Measurements from ENCODE around the gene BCAS3. TPM values are rescaled to one million over a fixed set of nuclear protein-coding genes. Genes with fewer than 3 reads are reported as not detected.
A peak's percentile ranks its signal among the peaks of the same experiment; 100 is the strongest.
"Not testable (repeated sequence)": the region's sequence is repeated elsewhere in the genome, so short reads cannot be mapped to it uniquely, and the experiment has no call there.

Gene BCAS3
- total RNA-seq, 1 experiment from 2014 or later: 9.3 TPM

- DNase-seq (ENCODE audit: low read depth): peak; percentile 58
Measured at GRCh38 chr17:61002316-61002736, 324.7 kb downstream of the BCAS3 start.

- DNase-seq (ENCODE audit: low read depth): no peak
Measured at GRCh38 chr17:61005358-61005757, 327.7 kb downstream of the BCAS3 start.

GRCh38 chr17:61005958-61006357 is 328.3 kb downstream of the BCAS3 start:
- DNase-seq (ENCODE audit: low read depth): not testable (repeated sequence)

GRCh38 chr17:61007980-61008379 is 330.3 kb downstream of the BCAS3 start:
- DNase-seq (ENCODE audit: low read depth): no peak

- DNase-seq (ENCODE audit: low read depth): peak; percentile 1
Measured at GRCh38 chr17:61009663-61010062, 332.0 kb downstream of the BCAS3 start.

- no peak for DNase-seq (ENCODE audit: low read depth)
Measured at GRCh38 chr17:61010661-61011170, 333.1 kb downstream of the BCAS3 start.

GRCh38 chr17:61011251-61011650 is 333.6 kb downstream of the BCAS3 start:
- no peak for DNase-seq (ENCODE audit: low read depth)

- DNase-seq (ENCODE audit: low read depth): no peak
Measured at GRCh38 chr17:61015966-61016365, 338.3 kb downstream of the BCAS3 start.

- DNase-seq (ENCODE audit: low read depth): no peak
Measured at GRCh38 chr17:61017317-61018006, 339.8 kb downstream of the BCAS3 start.

- no peak for DNase-seq (ENCODE audit: low read depth)
Measured at GRCh38 chr17:61018938-61019337, 341.3 kb downstream of the BCAS3 start.

GRCh38 chr17:61023996-61024395 is 346.3 kb downstream of the BCAS3 start:
- no peak for DNase-seq (ENCODE audit: low read depth)

GRCh38 chr17:61026818-61027217 is 349.2 kb downstream of the BCAS3 start:
- DNase-seq (ENCODE audit: low read depth): no peak

GRCh38 chr17:61029181-61029580 is 351.5 kb downstream of the BCAS3 start:
- no peak for DNase-seq (ENCODE audit: low read depth)

- DNase-seq (ENCODE audit: low read depth): no peak
Measured at GRCh38 chr17:61040666-61041065, 363.0 kb downstream of the BCAS3 start.

GRCh38 chr17:61042348-61042747 is 364.7 kb downstream of the BCAS3 start:
- DNase-seq (ENCODE audit: low read depth): not testable (repeated sequence)

- DNase-seq (ENCODE audit: low read depth): no peak
Measured at GRCh38 chr17:61047515-61047914, 369.9 kb downstream of the BCAS3 start.

- DNase-seq (ENCODE audit: low read depth): no peak
Measured at GRCh38 chr17:61048376-61049106, 370.9 kb downstream of the BCAS3 start.

GRCh38 chr17:61053469-61053868 is 375.8 kb downstream of the BCAS3 start:
- DNase-seq (ENCODE audit: low read depth): no peak

- no peak for DNase-seq (ENCODE audit: low read depth)
Measured at GRCh38 chr17:61054436-61054835, 376.8 kb downstream of the BCAS3 start.

GRCh38 chr17:61057257-61057656 is 379.6 kb downstream of the BCAS3 start:
- DNase-seq (ENCODE audit: low read depth): no peak

- DNase-seq (ENCODE audit: low read depth): no peak
Measured at GRCh38 chr17:61058066-61058465, 380.4 kb downstream of the BCAS3 start.

- DNase-seq (ENCODE audit: low read depth): no peak
Measured at GRCh38 chr17:61063528-61063927, 385.9 kb downstream of the BCAS3 start.
